LHCN-M2 (cell line): ENCODE measurements around the gene AQP12B. TPM values are rescaled to one million over a fixed set of nuclear protein-coding genes. Genes with fewer than 3 reads are reported as not detected.

Experiments
- DNase-seq: peaks from one replicate; pipeline ENCODE4 v3.0.0-alpha.2; 2012; ENCODE audit warnings: low read depth
- total RNA-seq: library from RNA; depleted of rRNA; stranded (reverse); fragments of >200 nt; gene quantifications from 2 replicates; pipeline ENCODE4 v1.2.3, GENCODE V29; 2014

The AQP12B gene
- total RNA-seq, 1 experiment from 2014 or later, result not detected

- no peak for DNase-seq
Measured at GRCh38 chr2:240649331-240649730, 33.4 kb downstream of the AQP12B start.

DNA sequence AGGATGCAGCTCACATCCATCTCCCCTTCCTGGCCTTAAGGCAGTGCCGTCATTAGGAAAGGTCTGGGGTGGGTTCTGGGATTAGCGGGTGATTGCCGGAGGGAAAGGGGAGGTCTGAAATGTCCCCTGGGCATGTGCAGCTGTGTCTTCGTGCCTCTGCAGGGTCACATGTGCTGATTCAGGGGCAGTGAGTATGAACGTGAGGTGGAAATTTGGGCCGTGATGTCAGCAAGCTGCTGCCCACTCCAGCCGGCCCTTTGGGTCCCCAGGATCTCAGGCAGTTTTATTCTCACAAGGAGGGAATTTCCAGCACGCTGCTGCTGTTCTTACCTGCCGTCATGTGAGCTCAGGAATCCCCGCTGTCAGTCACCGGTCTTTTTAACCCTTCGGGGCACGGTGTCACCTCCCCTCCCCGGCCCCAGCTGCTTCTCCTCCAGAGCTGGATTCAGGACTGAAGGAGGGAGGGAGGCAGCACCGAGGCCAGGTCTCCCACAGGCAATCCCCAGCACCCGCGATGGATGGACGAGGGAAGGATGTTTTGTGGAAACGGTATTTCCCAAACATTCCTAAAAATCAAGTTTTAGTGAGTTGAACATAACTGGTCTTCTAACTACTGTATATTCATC is 33.9 kb downstream of the AQP12B start:
- no peak for DNase-seq

DNA sequence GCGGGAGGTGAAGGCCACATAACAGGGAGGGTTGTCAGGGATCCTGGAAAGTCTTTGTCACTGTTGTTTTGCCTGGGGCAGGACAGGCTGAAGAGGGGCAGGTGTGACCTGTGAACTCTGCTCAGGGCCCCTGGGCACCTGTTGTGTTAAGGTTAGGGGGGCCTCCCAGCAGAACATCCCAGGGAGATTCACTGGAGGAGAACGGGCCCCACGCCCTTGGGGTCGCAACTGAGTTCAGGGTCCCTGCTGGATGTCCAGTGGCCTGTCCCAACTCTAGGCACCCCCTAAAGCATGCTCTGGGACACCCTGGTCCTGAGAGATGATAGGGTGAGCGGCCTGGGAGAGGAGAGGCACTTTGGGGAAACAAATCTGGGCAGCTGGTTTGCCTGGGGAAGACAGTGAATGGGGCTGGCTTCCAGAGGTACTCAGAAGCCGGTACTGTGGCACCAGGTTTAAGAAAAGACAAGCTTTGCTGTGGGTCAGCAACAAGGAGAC is 34.5 kb downstream of the AQP12B start:
- no peak for DNase-seq

DNA sequence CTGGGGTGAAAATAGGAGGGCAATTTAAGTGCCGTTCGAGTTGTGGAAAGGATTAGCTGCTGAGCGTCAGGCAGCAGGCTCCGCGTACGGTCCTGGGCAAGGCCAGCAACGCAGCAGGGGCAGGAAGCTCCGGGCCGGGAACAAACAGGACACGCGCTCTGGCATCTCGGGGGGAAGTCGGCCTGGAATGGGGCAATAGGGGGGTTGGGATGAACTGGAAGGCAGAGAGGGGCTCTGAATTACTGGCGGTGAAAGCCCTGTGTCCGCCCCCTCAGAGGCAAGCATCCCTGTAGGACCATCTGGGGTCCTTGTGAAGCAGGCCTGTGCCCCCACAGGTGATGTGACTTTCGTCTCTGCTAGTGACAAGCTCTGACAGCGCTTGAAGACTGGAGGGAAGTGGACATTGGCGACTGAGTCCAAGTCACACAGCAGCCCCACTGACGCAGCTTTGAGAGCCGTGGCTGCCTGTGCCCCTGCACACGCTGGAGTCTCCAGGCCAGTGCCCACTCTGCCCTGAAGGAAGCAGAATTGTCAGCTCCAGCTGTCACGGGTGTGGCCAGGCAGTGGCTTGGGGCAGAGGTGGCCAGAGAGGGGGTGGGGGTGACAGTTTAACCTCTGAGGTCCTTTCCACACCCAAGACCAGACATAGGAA is 35.1 kb downstream of the AQP12B start:
- no peak for DNase-seq

GRCh38 chr2:240646900-240647502 is 35.7 kb downstream of the AQP12B start:
- no peak for DNase-seq

DNA sequence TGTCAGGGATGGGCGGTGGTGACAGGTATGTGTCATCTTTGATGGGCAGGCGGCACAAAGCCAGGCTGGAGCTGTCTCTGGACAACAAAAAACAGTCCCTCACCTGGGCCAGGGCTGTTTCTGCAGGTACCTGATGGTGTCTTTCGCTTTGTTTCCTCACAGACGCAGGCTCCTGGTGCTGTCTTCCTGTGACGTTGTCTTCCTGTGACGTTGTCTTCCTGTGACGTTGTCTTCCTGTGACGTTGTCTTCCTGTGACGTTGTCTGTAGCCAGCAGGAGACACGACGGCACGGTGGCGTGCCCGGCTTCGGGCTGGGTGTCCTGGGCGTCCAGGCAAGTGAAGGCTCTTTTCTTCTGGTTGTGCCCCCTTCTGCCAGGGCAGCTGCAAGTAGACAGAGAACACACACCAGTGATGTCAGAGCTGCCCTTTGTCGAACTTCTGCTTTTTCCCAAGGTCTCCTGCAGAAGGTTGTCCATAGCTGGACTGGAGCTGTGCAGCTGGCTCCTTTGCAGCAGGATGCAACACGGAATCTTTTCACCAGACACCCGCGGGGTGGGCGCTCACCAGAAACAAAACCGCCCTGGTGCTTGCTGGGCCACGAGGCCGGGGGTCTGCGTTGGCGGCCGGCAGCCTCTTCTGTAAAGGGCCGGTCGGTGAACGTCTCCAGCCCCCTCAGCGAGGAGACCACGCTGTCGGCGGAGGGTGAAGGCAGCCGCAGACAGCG is 36.3 kb downstream of the AQP12B start:
- DNase-seq, result no peak

DNA sequence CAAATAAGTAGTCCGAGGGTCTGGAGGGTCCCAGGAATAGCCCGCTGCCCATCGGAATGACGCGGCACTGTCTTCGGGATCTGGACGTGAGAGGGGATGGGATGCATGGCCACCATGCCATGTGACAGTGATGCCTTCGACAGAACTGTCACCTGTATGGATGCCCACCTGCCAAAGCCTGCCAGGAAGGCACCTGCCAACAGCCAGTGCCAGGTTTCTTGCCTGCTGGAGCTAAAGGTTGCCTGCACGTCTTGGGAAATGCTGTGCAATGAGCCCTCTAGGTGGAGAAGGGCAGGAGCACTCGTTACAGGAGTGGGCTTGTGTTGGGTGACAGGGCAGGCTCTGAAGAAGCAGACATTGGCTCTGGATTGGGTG is 36.9 kb downstream of the AQP12B start:
- DNase-seq, result no peak

DNA sequence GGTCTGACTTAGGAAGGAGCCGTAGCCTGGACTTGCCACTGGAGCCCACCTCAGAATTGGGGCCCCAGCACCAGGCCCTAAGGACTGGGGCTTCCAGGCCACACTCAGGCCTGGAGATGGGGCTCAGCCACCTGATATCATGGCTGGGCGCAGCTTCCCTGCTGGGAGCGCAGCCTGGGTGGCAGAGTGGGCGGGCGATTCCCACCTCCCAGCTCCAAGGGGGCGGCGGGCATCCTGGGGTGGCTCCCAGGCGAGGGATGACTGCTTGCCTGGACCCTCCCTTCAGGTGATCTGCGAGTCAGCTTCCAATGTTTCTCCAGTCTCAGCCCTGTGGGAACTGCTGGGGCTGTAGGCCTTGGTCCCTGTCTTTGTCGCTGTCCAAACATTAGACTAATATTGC is 37.3 kb downstream of the AQP12B start:
- no peak for DNase-seq

- no peak for DNase-seq
Measured at GRCh38 chr2:240644859-240645301, 37.8 kb downstream of the AQP12B start.

DNA sequence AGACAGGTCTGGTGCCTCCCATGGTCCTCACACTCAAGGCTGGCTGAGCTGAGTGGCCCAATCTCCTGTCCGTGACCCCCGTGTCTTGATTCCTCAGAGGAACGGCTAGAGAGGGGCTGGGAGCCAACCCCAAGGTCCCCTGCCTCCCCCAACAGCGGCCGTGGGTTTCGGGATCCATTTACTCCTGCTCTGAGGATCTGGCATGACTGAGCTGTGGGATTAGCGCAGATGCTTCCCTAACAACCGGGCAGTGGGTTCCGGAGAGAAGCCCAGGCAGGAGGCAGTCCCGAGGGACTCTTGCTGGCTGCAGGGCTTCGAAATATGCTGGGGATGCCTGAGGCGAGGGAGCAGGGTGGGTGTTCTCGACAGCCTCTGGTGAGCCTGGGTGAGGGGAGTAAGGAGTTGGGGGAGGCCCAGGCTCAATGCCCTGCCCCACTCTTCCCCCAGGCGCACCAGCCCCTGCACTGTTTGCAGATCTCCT is 38.5 kb downstream of the AQP12B start:
- DNase-seq, result no peak

DNA sequence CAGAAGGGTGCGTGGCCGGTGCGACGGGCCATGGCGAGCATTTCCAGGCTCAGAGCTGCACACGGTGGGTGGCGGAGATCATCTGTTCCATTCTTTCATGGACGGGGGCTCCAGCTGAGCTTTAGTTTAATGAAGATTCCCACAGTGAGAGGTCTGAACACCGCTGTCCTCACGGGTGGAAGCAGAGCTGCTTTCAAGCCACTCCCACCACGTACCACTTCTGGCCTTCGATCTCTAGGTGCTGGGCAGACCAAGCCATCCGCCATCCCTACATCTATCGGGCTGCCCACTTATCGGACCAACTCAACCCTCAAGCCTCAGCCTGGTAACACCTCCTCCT is 38.9 kb downstream of the AQP12B start:
- DNase-seq, result no peak

GRCh38 chr2:240643093-240643810 is 39.4 kb downstream of the AQP12B start:
- DNase-seq, result no peak

DNA sequence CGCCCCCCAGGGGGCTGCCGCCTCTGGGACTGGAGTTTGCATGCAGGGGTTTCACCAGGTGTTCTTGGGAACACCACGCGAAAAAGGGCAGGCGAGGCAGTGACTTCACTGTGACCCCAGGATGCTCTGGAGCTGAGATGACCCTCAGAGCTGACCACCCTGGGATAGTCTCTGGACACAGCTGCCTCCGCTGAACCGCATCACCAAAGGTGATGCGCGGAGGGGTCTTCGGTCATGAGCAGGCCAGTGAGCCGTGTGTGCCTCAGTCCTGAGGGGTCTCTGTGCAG is 39.9 kb downstream of the AQP12B start:
- no peak for DNase-seq

DNA sequence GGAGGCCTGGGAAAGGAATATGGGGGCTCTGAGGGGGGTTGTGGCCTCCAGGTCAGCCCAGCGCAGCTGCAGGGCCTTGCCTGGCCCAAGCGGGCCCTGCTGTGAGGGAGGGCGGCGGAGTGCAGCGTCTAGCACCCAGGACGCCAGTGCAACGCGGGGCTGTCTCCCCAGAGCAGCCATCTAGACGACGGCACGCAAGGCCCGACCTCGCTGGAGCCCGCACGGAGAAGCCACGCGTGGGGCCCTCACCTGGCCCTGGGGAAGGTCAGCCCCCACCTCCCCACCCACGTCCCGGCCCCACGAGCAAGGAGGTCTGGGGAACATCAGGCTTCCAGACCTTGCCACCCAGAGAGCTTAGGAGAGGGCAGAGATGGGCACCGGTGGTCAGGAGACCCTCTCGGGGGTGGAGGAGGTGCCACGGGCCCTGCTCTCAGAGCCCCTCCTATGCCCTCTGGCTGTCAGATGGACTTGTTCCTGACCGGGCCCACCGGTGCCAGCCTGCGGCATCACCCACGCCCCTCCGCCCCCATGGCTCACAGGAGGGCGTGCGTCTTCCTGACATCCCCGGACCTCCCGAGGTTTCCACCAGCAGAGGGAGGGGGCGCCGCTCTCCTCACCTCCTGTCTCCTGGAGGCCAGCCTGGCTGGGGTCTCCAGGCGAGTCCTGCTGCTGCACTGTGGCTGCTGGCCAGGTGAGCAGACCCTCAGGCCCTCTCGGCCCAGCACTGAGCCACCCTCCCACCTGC is 40.5 kb downstream of the AQP12B start:
- DNase-seq, result no peak

- DNase-seq, result peak; percentile 6
Measured at GRCh38 chr2:240640939-240641338, 41.7 kb downstream of the AQP12B start.

GRCh38 chr2:240639566-240639965 is 43.1 kb downstream of the AQP12B start:
- DNase-seq, result no peak

DNA sequence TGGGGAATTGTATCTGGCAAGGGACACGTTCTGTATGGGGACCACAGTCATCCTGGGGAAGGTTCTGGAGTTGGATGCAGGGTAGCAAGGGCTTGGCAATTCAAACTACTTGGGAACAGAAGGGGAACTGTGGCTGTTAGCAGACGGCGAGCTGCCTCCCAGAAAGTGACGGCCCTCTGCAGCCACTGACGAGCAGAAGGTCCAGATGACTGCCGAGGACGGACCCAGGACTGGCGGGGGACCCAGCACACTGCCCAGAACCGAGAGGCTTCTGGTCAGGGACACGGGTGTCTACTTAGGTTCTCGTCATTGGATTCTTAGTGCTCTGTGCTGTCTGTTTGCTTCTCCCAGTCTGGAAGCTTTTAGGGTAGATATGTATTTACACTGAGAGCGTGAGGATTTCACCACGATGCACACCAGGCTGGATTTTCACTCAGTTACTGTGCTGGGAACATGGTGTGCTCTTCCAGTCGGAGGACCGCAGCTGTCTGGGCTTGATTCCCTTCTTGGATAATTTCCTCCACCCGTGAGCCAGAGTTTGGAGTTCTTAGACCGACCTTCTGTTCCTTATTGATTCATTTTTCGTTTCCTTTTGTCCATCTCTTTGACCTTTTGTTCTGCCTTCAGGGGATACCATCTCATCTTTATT is 44.0 kb downstream of the AQP12B start:
- peak; percentile 41 for DNase-seq

DNA sequence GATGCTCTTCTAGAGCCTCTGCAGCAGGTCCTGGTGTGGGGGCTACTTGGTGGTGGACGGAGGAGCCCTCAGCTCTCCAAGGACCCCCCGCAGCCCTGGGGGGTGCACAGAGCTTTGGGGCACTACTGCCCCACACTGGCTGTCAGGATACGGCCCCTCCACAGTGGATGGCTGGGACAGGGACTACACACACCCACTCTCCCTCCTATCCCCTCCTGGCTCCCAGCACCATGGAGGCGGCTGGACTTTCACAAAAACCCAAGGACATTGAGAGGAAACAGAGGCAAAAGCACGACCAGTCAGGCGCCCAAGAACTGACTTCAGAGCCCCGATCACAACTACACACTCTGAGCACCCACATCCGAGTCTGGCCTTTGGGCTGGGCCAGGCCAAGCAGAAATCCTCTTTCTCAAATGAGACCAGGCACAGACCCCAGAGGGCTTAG is 44.8 kb downstream of the AQP12B start:
- no peak for DNase-seq

DNA sequence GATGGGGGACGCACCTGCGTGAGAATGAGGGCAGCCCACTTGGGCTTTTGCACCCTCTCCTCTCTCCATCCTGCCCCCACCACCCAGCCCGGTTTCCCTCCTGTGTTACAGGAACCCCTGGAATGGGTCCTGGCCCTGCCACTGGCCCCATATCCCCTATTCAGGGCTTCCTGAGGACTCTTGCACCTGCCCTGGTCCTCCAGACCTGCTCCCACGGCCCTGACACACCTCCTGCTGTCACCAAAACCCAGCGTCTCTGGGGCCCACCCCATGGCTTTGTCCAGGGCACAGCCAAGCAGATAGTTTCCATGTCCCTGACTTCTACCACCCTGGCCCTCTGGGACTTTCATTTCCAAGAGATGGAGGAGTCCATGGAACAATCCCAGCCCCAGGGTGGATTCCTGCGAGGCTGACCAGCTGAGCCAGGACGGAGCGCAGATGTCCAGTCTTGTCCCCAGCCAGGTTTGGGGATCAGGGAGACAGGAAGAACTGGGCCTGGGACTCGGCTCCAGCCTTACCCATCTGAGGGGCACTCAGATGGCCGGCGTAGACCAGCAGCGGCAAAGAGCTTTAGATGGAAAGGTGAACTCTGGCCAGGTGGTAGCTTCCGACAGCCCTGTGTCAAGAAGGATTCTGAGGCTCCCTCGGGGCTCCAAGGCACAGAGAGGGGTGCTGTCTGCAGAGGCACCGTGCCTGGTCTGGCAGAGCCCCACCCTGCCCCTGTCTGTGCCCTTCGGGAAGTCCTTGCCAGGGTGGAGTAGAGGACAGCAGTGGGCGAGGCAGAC is 45.4 kb downstream of the AQP12B start:
- DNase-seq, result no peak
